SK-N-SH (cell line): Measurements from ENCODE around the gene SMCO2. TPM values are rescaled to one million over a fixed set of nuclear protein-coding genes. Genes with fewer than 3 reads are reported as not detected.

Source experiments
- CTCF ChIA-PET: fragments of 300-600, 350-600 bp; formaldehyde crosslinking; extraction: SDS; loops from one replicate; lab custom pipeline; 2021; lab: Yijun Ruan, JAX
- POLR2A ChIA-PET: fragments of 350-600 bp; sonication (Branson Sonifier 250); formaldehyde crosslinking; extraction: SDS; loops from one replicate; lab custom pipeline; 2020; ENCODE audit warnings: antibody characterized with exemption, inconsistent platforms; lab: Yijun Ruan, JAX
- DNase-seq: peaks from one replicate; pipeline ENCODE4 v3.0.0; 2012
- H2AFZ ChIP-seq: fragments of 200-600 bp; sonication (generic); 2 replicates; pipeline ENCODE4 v1.8.1; 2016; ENCODE audit warnings: antibody characterized with exemption, mild to moderate bottlenecking, low read depth
- H3F3A ChIP-seq: fragments of 200-600 bp; sonication (generic); replicated peaks from 2 replicates; pipeline ENCODE3; 2016; ENCODE audit warnings: antibody characterized with exemption, mild to moderate bottlenecking; ENCODE audit not compliant: insufficient read depth
- H3K27ac ChIP-seq, 2 experiments: fragments of 200-500 bp in 1 of 2; fragments of 200-600 bp in 1 of 2; sonication (Bioruptor generic) in 1 of 2; sonication (generic), shearing (Covaris generic) in 1 of 2; 2 replicates each; pipeline versions ENCODE4 v1.5.1 to v1.6.1; 2014 to 2016; ENCODE audit warnings: low read depth in 2 of 2, inconsistent platforms in 1 of 2, low read length in 1 of 2, mild to moderate bottlenecking in 1 of 2, mixed read lengths in 1 of 2
- H3K27me3 ChIP-seq: fragments of 200-600 bp; sonication (generic), shearing (Covaris generic); 2 replicates; pipeline ENCODE4 v1.6.1; 2016; ENCODE audit warnings: mixed run types; ENCODE audit not compliant: insufficient read depth
- H3K36me3 ChIP-seq, 2 experiments: fragments of 200-500 bp in 1 of 2; fragments of 200-600 bp in 1 of 2; sonication (Bioruptor generic) in 1 of 2; sonication (generic) in 1 of 2; replicated peaks in 1 of 2; 2 replicates each; pipeline versions ENCODE3 to v1.5.1; 2014 to 2016; ENCODE audit warnings: low read length in 1 of 2, mild to moderate bottlenecking in 1 of 2; ENCODE audit not compliant: insufficient read depth in 2 of 2, control insufficient read depth in 1 of 2
- H3K4me1 ChIP-seq, 2 experiments: fragments of 200-500 bp in 1 of 2; fragments of 200-600 bp in 1 of 2; sonication (Bioruptor generic) in 1 of 2; sonication (generic), shearing (Covaris generic) in 1 of 2; 2 replicates each; pipeline versions ENCODE4 v1.5.1 to v1.6.1; 2014 to 2016; ENCODE audit warnings: low read depth in 1 of 2, low read length in 1 of 2, mixed run types in 1 of 2; ENCODE audit not compliant: insufficient read depth in 2 of 2, control insufficient read depth in 1 of 2
- H3K4me2 ChIP-seq: fragments of 200-600 bp; sonication (generic), shearing (Covaris generic); 2 replicates; pipeline ENCODE4 v1.6.1; 2017; ENCODE audit warnings: mixed run types
- H3K4me3 ChIP-seq, 2 experiments: fragments of 200-500 bp in 1 of 2; fragments of 200-600 bp in 1 of 2; sonication (Bioruptor generic) in 1 of 2; sonication (generic), shearing (Covaris generic) in 1 of 2; 2 replicates each; pipeline versions ENCODE4 v1.5.1 to v1.8.1; 2014 to 2016; ENCODE audit warnings: low read depth in 2 of 2, inconsistent platforms in 1 of 2, low read length in 1 of 2, mild to moderate bottlenecking in 1 of 2, mixed read lengths in 1 of 2, moderate library complexity in 1 of 2
- H3K79me2 ChIP-seq: fragments of 200-600 bp; sonication (generic); 2 replicates; pipeline ENCODE4 v1.8.1; 2017; ENCODE audit warnings: mild to moderate bottlenecking; ENCODE audit not compliant: insufficient read depth
- H3K9ac ChIP-seq: fragments of 200-600 bp; sonication (generic); 2 replicates; pipeline ENCODE4 v1.6.1; 2017; ENCODE audit warnings: mixed run types
- H3K9me2 ChIP-seq: fragments of 200-600 bp; sonication (generic); 2 replicates; pipeline ENCODE4 v1.6.1; 2017; ENCODE audit warnings: mixed run types
- H3K9me3 ChIP-seq: fragments of 200-600 bp; sonication (generic); 2 replicates; pipeline ENCODE4 v1.6.1; 2017; ENCODE audit warnings: mixed run types, mild to moderate bottlenecking, moderate library complexity
- H4K20me1 ChIP-seq: fragments of 200-600 bp; sonication (generic); 2 replicates; pipeline ENCODE4 v1.6.1; 2017; ENCODE audit warnings: mild to moderate bottlenecking, mixed run types; ENCODE audit not compliant: insufficient read depth
- CHD2 ChIP-seq: fragments of 150-350 bp; IDR thresholded peaks from 2 replicates; pipeline ENCODE4 v1.6.1; 2018; ENCODE audit warnings: low read length; ENCODE audit not compliant: partially characterized antibody
- ELF1 ChIP-seq: IDR thresholded peaks from 2 replicates; pipeline ENCODE4 v1.4.0; 2012
- FOSL2 ChIP-seq: IDR thresholded peaks from 2 replicates; pipeline ENCODE4 v1.4.0; 2012; ENCODE audit warnings: low read depth, mild to moderate bottlenecking, moderate library complexity, borderline replicate concordance
- JUND ChIP-seq: IDR thresholded peaks from 2 replicates; pipeline ENCODE4 v1.4.0; 2012
- MAX ChIP-seq: IDR thresholded peaks from 2 replicates; pipeline ENCODE4 v1.4.0; 2012; ENCODE audit warnings: low read depth
- NFIC ChIP-seq: IDR thresholded peaks from 2 replicates; pipeline ENCODE4 v1.4.0; 2012; ENCODE audit warnings: borderline replicate concordance
- POLR2AphosphoS5 ChIP-seq: IDR thresholded peaks from 2 replicates; pipeline ENCODE4 v1.6.1; 2012; ENCODE audit warnings: low read depth, low read length
- REST ChIP-seq: IDR thresholded peaks from 2 replicates; pipeline ENCODE4 v1.6.1; 2012; ENCODE audit warnings: mild to moderate bottlenecking, low read depth, low read length, moderate library complexity
- RFX5 ChIP-seq: IDR thresholded peaks from 2 replicates; pipeline ENCODE4 v1.6.1; 2012; ENCODE audit warnings: mild to moderate bottlenecking, improper control_type of control experiment, low read length
- SIN3A ChIP-seq: IDR thresholded peaks from 2 replicates; pipeline ENCODE4 v1.6.1; 2012; ENCODE audit warnings: low read depth, mild to moderate bottlenecking, low read length, moderate library complexity, borderline replicate concordance
- SMC3 ChIP-seq: IDR thresholded peaks from 2 replicates; pipeline ENCODE4 v1.6.1; 2012; ENCODE audit warnings: low read depth, low read length, improper control_type of control experiment
- TCF12 ChIP-seq: IDR thresholded peaks from 2 replicates; pipeline ENCODE4 v1.4.0; 2012
- USF1 ChIP-seq: IDR thresholded peaks from 2 replicates; pipeline ENCODE4 v1.4.0; 2012; ENCODE audit warnings: low read depth, borderline replicate concordance
- YY1 ChIP-seq: IDR thresholded peaks from 2 replicates; pipeline ENCODE4 v1.4.0; 2012; ENCODE audit warnings: low read depth, mild to moderate bottlenecking
- WGBS: methylation state at CpG from one replicate; pipeline ENCODE4 v1.1.6; 2017; ENCODE audit warnings: low lambda C conversion rate; 5-methylcytosine and 5-hydroxymethylcytosine counted together
- polyA plus RNA-seq, 3 experiments: library from polyadenylated mRNA; depleted of rRNA; stranded (reverse); fragments of >200 nt; gene quantifications; 2 replicates each; pipeline ENCODE4 v1.2.3, GENCODE V29; 2012
- TF ChIP-seq, protein P1 (sequence below): IDR thresholded peaks from 2 replicates; pipeline ENCODE4; 2012

Gene SMCO2
- polyA plus RNA-seq, 1 of the 3 experiments (the other 2 are of a cell fraction) = 0.21 TPM

GRCh38 chr12:27463511-27464219 is 17.1 kb downstream of the SMCO2 start:
- CTCF ChIA-PET = interaction anchor here (1.0 kb wide), 1 partner anchor 172 kb away, joined by 4 read pairs; no protein-coding TSS in a partner anchor

GRCh38 chr12:27464220-27464554 is 17.7 kb downstream of the SMCO2 start:
- H3K27me3 ChIP-seq = no peaks in the 10 kb centered on the region
- no peaks in the 10 kb centered on the region for H4K20me1 ChIP-seq
- no peaks in the 10 kb centered on the region for H3K79me2 ChIP-seq
- no peaks in the 10 kb centered on the region for H3K36me3 ChIP-seq
- ChIA-PET POLR2A (no interaction called here), CTCF (interaction anchor here (1.0 kb wide), 1 partner anchor 172 kb away, joined by 4 read pairs; no protein-coding TSS in a partner anchor)
- peaks cover 0 to 26% of the 10 kb centered on the region in 2 experiments; a peak in 1 of 4 replicates for H3K4me1 ChIP-seq
- H2AFZ ChIP-seq = no peak overlapping the region
- no peak overlapping the region for H3K9ac ChIP-seq
- TF ChIP-seq, protein P1, sequence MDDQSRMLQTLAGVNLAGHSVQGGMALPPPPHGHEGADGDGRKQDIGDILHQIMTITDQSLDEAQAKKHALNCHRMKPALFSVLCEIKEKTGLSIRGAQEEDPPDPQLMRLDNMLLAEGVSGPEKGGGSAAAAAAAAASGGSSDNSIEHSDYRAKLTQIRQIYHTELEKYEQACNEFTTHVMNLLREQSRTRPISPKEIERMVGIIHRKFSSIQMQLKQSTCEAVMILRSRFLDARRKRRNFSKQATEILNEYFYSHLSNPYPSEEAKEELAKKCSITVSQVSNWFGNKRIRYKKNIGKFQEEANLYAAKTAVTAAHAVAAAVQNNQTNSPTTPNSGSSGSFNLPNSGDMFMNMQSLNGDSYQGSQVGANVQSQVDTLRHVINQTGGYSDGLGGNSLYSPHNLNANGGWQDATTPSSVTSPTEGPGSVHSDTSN = peak; percentile 34; the same call in 1 of the 2 replicates
- TF ChIP-seq FOSL2 (peak; percentile 39; the same call in 1 of the 2 replicates), JUND (peak; percentile 19; the same call in 1 of the 2 replicates), MAX (no peak), TCF12 (peak; percentile 73)
- H3K4me3 ChIP-seq = no peak overlapping the region
- H3K4me2 ChIP-seq = no peak overlapping the region
- H3K27ac ChIP-seq = no peak overlapping the region
- no peaks in the 10 kb centered on the region for H3K9me2 ChIP-seq
- 75% methylated on average over 5 of the region's 5 CpGs for WGBS
- H3F3A ChIP-seq = peaks cover 22% of the 10 kb centered on the region
- DNase-seq = no peak
- H3K9me3 ChIP-seq = no peaks in the 10 kb centered on the region

More at GRCh38 chr12:27463511-27464219, 17.1 kb downstream of the SMCO2 start:
- H3K4me2 ChIP-seq = no peak overlapping the region
- H3F3A ChIP-seq = peaks cover 22% of the 10 kb centered on the region
- H3K9me3 ChIP-seq = no peaks in the 10 kb centered on the region
- no peaks in the 10 kb centered on the region for H3K36me3 ChIP-seq
- no peak for DNase-seq
- H3K9ac ChIP-seq = no peak overlapping the region
- peaks cover 0 to 26% of the 10 kb centered on the region in 2 experiments; a peak in 1 of 4 replicates for H3K4me1 ChIP-seq
- WGBS = 87% methylated on average over 11 of the region's 11 CpGs
- H3K27me3 ChIP-seq = no peaks in the 10 kb centered on the region
- POLR2A ChIA-PET = no interaction called here
- H3K27ac ChIP-seq = no peak overlapping the region
- TF ChIP-seq YY1 (no peak), RFX5 (no peak), SMC3 (no peak)
- no peak overlapping the region; the same call in 1 of the 2 replicates for H2AFZ ChIP-seq
- no peaks in the 10 kb centered on the region for H4K20me1 ChIP-seq
- no peaks in the 10 kb centered on the region for H3K79me2 ChIP-seq
- H3K9me2 ChIP-seq = no peaks in the 10 kb centered on the region
- H3K4me3 ChIP-seq = no peak overlapping the region

DNA sequence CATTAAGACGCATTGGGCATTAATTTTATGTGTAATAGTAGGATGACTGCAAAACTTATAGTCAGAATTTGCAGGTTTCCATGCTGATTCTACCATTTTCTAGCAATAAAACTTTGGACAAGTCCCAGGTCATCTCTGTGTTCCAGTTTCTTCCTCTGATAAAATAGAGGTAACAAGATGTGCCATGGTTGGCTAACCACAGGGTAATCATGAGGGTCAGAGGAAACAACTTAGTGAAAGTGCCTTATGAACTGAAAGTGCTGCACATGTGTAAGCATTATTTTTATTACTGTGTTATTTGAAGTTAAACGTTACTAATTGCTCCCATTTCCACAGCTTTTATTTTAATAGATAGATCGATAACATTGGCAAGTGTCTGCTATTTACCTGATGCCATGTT is 21.1 kb downstream of the SMCO2 start:
- Histone ChIP-seq H3K4me1 (peaks cover 0 to 11% of the 10 kb centered on the region in 2 experiments; a peak in 1 of 4 replicates), H3K79me2 (no peaks in the 10 kb centered on the region), H3K9me3 (no peaks in the 10 kb centered on the region), H3K4me2 (no peak overlapping the region), H3K9me2 (no peaks in the 10 kb centered on the region), H3K27me3 (no peaks in the 10 kb centered on the region), H3F3A (peaks cover 7% of the 10 kb centered on the region), H3K36me3 (no peaks in the 10 kb centered on the region), H4K20me1 (no peaks in the 10 kb centered on the region), H3K4me3 (no peak overlapping the region), H3K27ac (no peak overlapping the region), H2AFZ (no peak overlapping the region), H3K9ac (no peak overlapping the region)
- ChIA-PET CTCF (no interaction called here), POLR2A (no interaction called here)
- 80% methylated on average over 3 of the region's 3 CpGs for WGBS
- no peak for DNase-seq
- TF ChIP-seq REST (no peak), SMC3 (no peak), MAX (no peak), USF1 (no peak), CHD2 (no peak), NFIC (no peak), RFX5 (no peak), SIN3A (no peak), POLR2AphosphoS5 (no peak), ELF1 (no peak), TCF12 (no peak)
